CD4-positive, alpha-beta T cell (primary cell): Measurements from ENCODE around the gene AFP. TPM values are rescaled to one million over a fixed set of nuclear protein-coding genes. Genes with fewer than 3 reads are reported as not detected.

Experiments used
- ATAC-seq: fragments of 200-7000 bp; cut with Tn5 transposase; one replicate; pipeline ENCODE4 v1.10.0; 2022; ENCODE audit warnings: mild to moderate bottlenecking; ENCODE audit not compliant: poor library complexity
- CTCF ChIA-PET: fragments of 350-600 bp; sonication (Branson Sonifier 250); formaldehyde crosslinking; loops from one replicate; lab custom pipeline; 2021; ENCODE audit warnings: antibody characterized with exemption, inconsistent platforms; lab: Charles Lee
- POLR2A ChIA-PET: fragments of 350-600 bp; sonication (Branson Sonifier 250); formaldehyde crosslinking; loops from one replicate; lab custom pipeline; 2021; ENCODE audit warnings: antibody characterized with exemption, inconsistent platforms; lab: Charles Lee
- DNase-seq, 14 experiments: peaks; one replicate each; pipeline ENCODE4 v3.0.0-alpha.2; 2013 to 2020; ENCODE audit warnings: mixed read lengths in 2 of 14
- H3K27ac ChIP-seq, 2 donors: one replicate each; pipeline versions ENCODE4 v1.5.1 to v1.7.0; 2013; ENCODE audit warnings: low read length in 2 of 2, low read depth in 1 of 2, mild to moderate bottlenecking in 1 of 2
- H3K27me3 ChIP-seq, 2 experiments: 1 replicate in 1 of 2; 2 replicates in 1 of 2; pipeline versions ENCODE4 v1.6.1 to v1.7.0; 2013; ENCODE audit warnings: low read length in 2 of 2, control low read depth in 1 of 2, mild to moderate bottlenecking in 1 of 2, moderate library complexity in 1 of 2; ENCODE audit not compliant: insufficient read depth in 2 of 2, control insufficient read depth in 1 of 2
- H3K36me3 ChIP-seq: one replicate; pipeline ENCODE4 v1.6.1; 2013; ENCODE audit warnings: low read length, control low read depth; ENCODE audit not compliant: insufficient read depth
- H3K4me1 ChIP-seq: one replicate; pipeline ENCODE4 v1.6.1; 2013; ENCODE audit warnings: low read length, control low read depth; ENCODE audit not compliant: insufficient read depth
- H3K4me3 ChIP-seq: one replicate; pipeline ENCODE4 v1.5.1; 2013; ENCODE audit warnings: mild to moderate bottlenecking, low read length, moderate library complexity
- H3K9me3 ChIP-seq, 2 experiments: 1 replicate in 1 of 2; 2 replicates in 1 of 2; pipeline versions ENCODE4 v1.6.1 to v1.7.0; 2013; ENCODE audit warnings: low read length in 2 of 2, mild to moderate bottlenecking in 2 of 2, control low read depth in 1 of 2, moderate library complexity in 1 of 2; ENCODE audit not compliant: control insufficient read depth in 1 of 2, insufficient read depth in 1 of 2
- H3K27ac Mint-ChIP-seq: one replicate; pipeline ENCODE4 v1.8.0; 2020; ENCODE audit warnings: mixed read lengths
- H3K27me3 Mint-ChIP-seq: one replicate; pipeline ENCODE4 v1.8.0; 2021; ENCODE audit warnings: mixed read lengths
- H3K36me3 Mint-ChIP-seq: one replicate; pipeline ENCODE4 v1.8.0; 2021; ENCODE audit warnings: low read depth, mixed read lengths
- H3K4me1 Mint-ChIP-seq: one replicate; pipeline ENCODE4 v1.8.0; 2021; ENCODE audit warnings: low read depth, mixed read lengths
- H3K4me3 Mint-ChIP-seq: one replicate; pipeline ENCODE4 v1.8.0; 2020; ENCODE audit warnings: mild to moderate bottlenecking, mixed read lengths
- H3K9me3 Mint-ChIP-seq: one replicate; pipeline ENCODE4 v1.8.0; 2020; ENCODE audit warnings: mixed read lengths
- intact Hi-C, 2 experiments: fragments of 100-400 bp; cut with DNase I in 1 of 2; cut with micrococcal nuclease in 1 of 2; formaldehyde crosslinking; loops; one replicate each; pipeline versions ENCODE4 v1.15.1 to v1.9.0; 2023 to 2025; cut with DNase I, micrococcal nuclease
- total RNA-seq, 174 experiments: library from RNA in 2 of 174; stranded (reverse) in 2 of 174; gene quantifications; one replicate each; pipeline ENCODE4 v1.2.3 and lab custom pipeline; 2021 to 2026
- TF ChIP-seq, protein P1 (sequence below): fragments of 200-600 bp; IDR thresholded peaks from one replicate; pipeline ENCODE4 v1.8.0; 2022; ENCODE audit warnings: antibody characterized with exemption, mild to moderate bottlenecking

The AFP gene
- total RNA-seq, 2 experiments from 2014 or later, result not detected

- no peaks in the 10 kb centered on the region for H3K9me3 ChIP-seq
- DNase-seq (no peak), ATAC-seq (no peak)
- H3K4me3 ChIP-seq, result no peak overlapping the region
- Mint-ChIP-seq H3K27me3 (peaks cover 19% of the 10 kb centered on the region), H3K4me3 (no peak overlapping the region), H3K4me1 (no peaks in the 10 kb centered on the region), H3K27ac (no peak overlapping the region), H3K9me3 (no peaks in the 10 kb centered on the region), H3K36me3 (no peaks in the 10 kb centered on the region)
- H3K4me1 ChIP-seq, result no peaks in the 10 kb centered on the region
- ChIA-PET POLR2A (no interaction called here), CTCF (no interaction called here)
- TF ChIP-seq, protein P1, sequence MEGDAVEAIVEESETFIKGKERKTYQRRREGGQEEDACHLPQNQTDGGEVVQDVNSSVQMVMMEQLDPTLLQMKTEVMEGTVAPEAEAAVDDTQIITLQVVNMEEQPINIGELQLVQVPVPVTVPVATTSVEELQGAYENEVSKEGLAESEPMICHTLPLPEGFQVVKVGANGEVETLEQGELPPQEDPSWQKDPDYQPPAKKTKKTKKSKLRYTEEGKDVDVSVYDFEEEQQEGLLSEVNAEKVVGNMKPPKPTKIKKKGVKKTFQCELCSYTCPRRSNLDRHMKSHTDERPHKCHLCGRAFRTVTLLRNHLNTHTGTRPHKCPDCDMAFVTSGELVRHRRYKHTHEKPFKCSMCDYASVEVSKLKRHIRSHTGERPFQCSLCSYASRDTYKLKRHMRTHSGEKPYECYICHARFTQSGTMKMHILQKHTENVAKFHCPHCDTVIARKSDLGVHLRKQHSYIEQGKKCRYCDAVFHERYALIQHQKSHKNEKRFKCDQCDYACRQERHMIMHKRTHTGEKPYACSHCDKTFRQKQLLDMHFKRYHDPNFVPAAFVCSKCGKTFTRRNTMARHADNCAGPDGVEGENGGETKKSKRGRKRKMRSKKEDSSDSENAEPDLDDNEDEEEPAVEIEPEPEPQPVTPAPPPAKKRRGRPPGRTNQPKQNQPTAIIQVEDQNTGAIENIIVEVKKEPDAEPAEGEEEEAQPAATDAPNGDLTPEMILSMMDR, result no peak
- H3K27me3 ChIP-seq, result no peaks in the 10 kb centered on the region
- no peaks in the 10 kb centered on the region for H3K36me3 ChIP-seq
- H3K27ac ChIP-seq, result no peak overlapping the region
- intact Hi-C loops, result loop anchor here in 1 of 2 experiments (10.0 kb wide), 1 partner anchor 735 kb away; no protein-coding TSS in a partner anchor
Measured at GRCh38 chr4:73439991-73440390, 4.0 kb downstream of the AFP start.

DNA sequence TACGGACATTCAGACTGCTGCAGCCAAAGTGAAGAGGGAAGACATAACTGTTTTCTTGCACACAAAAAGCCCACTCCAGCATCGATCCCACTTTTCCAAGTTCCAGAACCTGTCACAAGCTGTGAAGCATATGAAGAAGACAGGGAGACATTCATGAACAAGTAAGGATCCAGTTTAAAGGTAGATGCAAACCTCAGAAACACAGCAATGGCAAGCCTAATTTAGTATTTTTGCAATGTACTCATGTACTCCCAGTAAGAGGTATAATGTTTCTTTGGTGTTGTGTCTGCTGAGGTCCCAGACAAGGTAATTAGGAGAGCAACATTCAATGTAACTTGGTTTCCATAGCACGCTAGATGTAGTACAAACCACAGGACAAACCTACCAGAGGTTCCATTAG is 4.6 kb downstream of the AFP start:
- Mint-ChIP-seq H3K4me3 (no peak overlapping the region), H3K27me3 (peaks cover 19% of the 10 kb centered on the region), H3K36me3 (no peaks in the 10 kb centered on the region), H3K9me3 (no peaks in the 10 kb centered on the region), H3K4me1 (no peaks in the 10 kb centered on the region), H3K27ac (no peak overlapping the region)
- Histone ChIP-seq H3K27me3 (no peaks in the 10 kb centered on the region), H3K4me3 (no peak overlapping the region), H3K4me1 (no peaks in the 10 kb centered on the region), H3K9me3 (no peaks in the 10 kb centered on the region), H3K36me3 (no peaks in the 10 kb centered on the region), H3K27ac (no peak overlapping the region)
- ATAC-seq (no peak), DNase-seq (no peak)
- intact Hi-C loops, result no loop called here
- TF ChIP-seq, protein P1, result no peak
- POLR2A ChIA-PET, result no interaction called here
- CTCF ChIA-PET, result no interaction called here

DNA sequence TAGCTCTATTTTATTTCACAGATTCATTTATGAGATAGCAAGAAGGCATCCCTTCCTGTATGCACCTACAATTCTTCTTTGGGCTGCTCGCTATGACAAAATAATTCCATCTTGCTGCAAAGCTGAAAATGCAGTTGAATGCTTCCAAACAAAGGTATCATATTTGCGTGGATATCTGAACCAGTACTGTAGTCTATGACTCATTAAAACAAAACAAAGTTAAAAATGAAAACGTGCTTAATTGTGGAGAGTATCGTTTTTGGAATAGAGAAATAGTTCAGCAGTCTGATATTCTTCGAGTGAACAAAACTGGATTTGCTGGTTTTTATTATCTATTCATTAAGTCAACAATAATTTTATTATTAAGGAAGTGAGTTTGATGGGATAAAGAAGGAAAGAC is 6.3 kb downstream of the AFP start:
- H3K27me3 ChIP-seq, result no peaks in the 10 kb centered on the region
- ChIA-PET POLR2A (no interaction called here), CTCF (no interaction called here)
- Mint-ChIP-seq H3K27ac (no peak overlapping the region), H3K4me1 (no peaks in the 10 kb centered on the region), H3K27me3 (peaks cover 23% of the 10 kb centered on the region), H3K9me3 (no peaks in the 10 kb centered on the region), H3K36me3 (no peaks in the 10 kb centered on the region), H3K4me3 (no peak overlapping the region)
- no peaks in the 10 kb centered on the region for H3K4me1 ChIP-seq
- no peak for DNase-seq
- intact Hi-C loops, result no loop called here
- H3K27ac ChIP-seq, result no peak overlapping the region
- no peak for ATAC-seq
- TF ChIP-seq, protein P1, result no peak
- no peak overlapping the region for H3K4me3 ChIP-seq
- H3K36me3 ChIP-seq, result no peaks in the 10 kb centered on the region
- no peaks in the 10 kb centered on the region for H3K9me3 ChIP-seq
